ENCODE results near the gene RXYLT1.
A peak's percentile ranks its signal among the peaks of the same experiment; 100 is the strongest.
"Not testable (repeated sequence)": the region's sequence is repeated elsewhere in the genome, so short reads cannot be mapped to it uniquely, and the experiment has no call there.

RXYLT1 gene

DNA sequence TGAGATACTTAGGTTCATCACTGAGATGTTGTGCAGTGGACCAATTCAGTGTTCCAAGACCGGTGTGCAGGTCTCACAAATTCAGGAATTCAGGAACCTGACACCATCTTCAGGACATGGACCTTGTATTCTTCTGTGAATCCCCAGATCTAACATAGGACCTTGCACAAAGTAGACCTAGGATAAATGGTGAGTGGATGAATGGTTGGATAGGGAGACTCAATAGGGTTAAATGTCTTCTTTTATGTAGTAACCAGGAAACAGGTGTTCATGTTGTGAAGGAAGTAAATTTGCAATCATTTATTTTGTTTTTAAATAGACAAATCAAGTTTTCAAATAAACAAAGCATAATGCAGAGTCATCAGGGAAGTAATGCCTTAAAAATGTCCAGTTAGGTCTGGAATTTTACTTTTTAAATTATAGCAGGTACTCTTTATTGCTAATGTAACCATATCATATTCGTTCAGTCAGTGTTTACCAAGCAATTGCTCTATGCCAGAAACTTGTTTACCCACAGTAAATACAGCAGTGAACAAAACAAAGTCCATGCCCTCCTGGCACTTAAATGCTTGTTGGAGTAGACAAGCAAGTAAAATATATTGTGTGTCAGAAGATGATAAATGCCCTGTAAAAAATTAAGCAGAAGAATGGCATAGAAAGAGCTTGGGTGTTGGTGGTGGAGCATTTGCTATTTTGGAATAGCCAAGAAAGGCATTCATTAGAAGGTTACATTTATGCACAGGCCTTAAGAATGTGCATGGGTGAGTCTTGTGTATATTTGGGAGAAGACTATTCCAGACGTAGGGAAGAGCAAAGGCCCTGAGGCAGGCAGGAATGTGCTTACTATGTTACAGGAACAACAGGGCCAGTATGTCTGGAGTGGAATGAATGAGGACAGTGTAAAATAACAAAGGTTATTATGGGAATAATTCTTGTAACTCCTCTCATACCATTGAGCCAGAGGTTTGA lies 26.3 kb downstream of the RXYLT1 start:
- peak; percentile 96 for DNase-seq

DNA sequence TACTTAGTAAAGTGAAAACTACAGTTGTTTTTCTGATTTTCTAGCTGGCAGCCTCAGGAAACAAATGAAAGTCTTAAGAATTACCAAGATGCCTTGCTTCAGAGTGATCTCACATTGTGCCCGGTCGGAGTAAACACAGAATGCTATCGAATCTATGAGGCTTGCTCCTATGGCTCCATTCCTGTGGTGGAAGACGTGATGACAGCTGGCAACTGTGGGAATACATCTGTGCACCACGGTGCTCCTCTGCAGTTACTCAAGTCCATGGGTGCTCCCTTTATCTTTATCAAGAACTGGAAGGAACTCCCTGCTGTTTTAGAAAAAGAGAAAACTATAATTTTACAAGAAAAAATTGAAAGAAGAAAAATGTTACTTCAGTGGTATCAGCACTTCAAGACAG lies 28.9 kb downstream of the RXYLT1 start:
- DNase-seq = no peak

DNA sequence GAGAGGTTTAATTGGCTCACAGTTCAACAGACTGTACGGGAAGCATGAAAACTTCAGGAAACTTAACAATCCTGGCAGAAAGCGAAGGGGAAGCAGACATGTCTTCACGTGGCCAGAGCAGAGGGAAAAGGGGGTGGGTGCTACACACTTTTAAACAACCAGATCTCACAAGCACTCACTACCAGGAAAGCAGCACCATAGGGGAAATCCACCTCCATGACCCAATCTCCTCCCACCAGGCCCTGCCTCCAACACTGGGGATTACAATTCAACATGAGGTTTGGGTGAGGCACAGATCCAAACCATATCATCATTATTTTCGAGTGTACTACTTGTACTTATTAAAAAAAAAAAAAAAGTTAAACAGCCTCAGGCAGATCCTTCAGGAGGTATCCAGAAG lies 29.9 kb downstream of the RXYLT1 start:
- no peak for DNase-seq

DNA sequence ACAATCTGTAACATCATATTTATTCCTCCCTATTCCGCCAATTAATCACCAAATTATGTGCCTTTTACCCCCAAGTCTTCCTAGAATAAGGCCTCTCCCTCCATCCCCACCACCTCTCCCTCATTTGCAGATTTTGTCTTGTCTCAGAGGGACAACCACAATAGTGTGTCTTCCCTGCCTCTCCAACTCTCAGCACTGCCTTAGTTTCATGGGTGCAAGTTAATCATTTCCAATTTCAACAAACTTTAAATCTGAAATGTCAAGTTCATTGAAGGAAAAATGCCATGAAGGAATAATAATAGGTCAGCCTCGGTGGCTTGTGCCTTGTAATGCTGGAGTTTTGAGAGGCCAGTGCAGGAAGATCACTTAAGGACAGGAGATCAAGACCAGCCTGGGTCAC lies 31.6 kb downstream of the RXYLT1 start:
- no peak for DNase-seq

DNA sequence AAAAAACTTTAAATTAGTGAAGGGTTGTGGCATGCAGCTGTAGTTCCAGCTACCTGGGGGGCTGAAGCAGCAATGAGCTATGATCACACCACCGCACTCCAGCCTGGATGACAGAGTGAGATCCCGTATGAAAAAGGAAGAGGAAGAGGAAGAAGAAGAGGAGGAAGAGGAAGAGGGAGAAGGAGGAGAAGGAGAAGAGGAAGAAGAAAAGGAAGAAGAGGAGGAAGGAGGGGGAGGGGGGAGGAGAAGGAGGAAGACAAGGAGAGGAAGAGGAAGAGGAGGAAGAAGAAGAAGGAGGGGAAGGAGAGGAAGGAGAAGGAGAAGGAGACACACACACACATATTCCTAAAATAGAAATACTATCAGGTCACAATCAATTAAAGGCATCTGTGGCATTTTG lies 32.0 kb downstream of the RXYLT1 start:
- DNase-seq = no peak

DNA sequence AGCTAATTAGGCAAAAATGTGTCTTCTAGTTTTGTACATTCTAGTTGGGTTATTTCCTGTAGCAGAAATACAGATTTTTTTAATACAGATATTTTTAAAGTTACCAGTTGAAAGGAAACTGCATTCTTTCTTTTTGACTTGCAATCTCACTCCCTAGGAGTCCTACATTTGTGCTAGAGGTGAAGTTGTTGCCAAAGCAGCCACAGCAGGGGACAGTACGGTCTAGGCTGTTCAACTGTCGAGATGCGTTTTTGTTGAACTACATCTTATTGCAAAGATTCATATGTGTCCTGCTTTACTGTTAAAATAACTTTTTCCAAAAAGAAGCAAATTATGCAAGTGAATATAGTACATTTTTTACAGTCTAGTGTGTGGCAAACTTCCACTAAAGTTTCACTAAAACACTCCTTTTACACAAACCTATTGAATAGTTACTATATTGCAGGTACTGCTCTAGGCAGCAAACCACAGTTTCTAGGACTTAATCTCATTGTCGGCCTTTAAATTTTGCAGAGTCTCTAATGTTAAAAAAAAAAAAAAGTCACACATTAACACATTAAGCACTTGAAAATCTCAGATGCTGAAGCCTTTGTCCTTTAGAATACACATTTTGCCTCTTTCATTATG lies 34.5 kb downstream of the RXYLT1 start:
- no peak for DNase-seq

DNA sequence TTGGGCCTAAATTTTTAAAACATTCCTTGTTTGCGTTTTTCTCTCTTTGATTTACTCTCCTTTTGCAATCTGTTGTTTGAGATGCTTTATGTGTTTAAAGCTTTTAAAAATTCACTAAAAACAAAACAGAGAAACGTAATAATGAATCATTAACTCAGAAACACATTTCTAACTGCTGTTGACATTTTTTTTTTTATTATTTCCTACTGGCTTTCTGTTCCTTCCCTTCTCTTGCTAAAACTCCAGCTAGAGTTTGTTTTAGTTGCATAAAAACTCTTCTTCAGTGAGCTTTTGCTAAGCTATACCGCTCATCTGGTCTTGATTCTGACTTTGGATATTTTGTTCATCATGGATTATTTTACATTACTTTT lies 35.8 kb downstream of the RXYLT1 start:
- DNase-seq = no peak

DNA sequence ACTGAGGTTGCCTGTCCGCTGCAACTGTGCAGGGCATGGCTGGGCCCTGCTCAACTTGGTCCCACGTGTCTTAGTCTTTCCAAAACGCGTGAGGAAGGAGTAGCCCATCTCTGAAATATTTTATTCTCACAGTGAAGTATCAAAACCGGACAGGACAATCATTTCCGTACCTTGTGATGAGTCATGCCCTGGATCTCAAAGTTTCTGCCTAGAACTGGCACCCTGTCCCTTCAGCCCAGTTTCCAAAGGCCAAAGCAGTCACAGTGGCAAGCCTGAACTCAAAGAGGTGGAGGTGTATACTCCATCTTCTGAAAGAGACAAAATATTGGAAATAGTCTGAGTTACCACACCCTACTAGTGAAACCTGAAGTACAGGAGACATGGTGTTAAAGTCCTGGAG lies 36.3 kb downstream of the RXYLT1 start:
- no peak for DNase-seq

DNA sequence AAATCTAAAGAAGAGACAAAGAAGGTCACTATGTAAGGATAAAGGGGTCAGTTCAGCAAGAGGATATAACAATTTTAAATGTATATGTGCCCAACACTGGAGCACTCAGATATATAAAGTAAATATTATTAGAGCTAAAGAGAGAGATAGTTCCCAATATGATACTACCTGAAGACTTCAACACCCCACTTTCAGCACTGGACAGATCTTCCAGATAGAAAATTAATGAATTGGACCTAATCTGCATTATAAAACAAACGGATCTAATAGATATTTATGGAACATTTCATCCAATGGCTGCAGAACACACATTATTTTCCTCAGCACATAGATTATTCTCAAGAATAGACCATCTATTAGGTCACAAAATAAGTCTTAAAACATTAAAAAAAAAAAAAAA lies 40.7 kb downstream of the RXYLT1 start:
- DNase-seq = no peak

DNA sequence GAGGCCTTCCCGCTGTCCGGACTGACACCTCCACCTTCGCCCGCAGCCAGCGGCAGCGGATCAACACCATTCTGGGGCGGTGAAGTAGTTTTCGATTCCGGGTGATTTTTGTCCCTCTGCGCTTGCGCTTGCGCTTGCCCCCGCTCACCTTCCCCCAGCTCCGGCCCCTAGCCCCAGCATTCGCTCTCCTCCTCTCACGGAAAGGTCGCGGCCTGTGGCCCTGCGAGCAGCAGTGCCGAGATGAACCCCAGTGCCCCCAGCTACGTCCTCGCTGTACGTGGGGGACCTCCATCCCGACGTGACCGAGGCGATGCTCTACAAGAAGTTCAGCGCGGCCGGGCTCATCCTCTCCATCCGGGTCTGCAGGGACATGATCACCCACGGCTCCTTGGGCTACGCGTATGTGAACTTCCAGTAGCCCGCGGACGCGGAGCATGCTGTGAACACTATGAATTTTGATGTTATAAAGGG lies 42.1 kb downstream of the RXYLT1 start:
- no peak for DNase-seq

DNA sequence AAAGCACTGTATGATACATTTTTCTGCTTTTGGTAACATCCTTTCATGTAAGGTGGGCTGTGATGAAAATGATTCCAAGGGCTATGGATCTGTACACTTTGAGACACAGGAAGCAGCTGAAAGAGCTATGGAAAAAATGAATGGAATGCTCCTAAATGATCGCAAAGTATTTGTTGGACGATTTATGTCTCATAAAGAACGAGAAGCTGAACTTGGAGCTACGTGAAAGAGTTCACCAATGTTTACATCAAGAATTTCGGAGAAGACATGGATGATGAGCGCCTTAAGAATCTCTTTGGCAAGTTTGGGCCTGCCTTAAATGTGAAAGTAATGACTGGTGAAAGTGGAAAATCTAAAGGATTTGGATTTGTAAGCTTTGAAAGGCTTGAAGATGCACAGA lies 42.6 kb downstream of the RXYLT1 start:
- no peak for DNase-seq

DNA sequence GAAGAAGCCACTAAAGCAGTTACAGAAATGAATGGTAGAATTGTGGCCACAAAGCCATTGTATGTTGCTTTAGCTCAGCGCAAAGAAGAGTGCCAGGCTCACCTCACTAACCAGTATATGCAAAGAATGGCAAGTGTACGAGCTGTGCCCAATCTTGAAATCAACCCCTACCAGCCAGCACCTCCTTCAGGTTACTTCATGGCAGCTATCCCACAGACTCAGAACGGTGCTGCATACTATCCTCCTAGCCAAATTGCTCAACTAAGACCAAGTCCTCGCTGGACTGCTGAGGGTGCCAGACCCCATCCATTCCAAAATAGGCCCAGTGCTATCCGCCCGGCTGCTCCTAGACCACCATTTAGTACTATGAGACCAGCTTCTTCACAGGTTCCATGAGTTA lies 43.3 kb downstream of the RXYLT1 start:
- DNase-seq = no peak

DNA sequence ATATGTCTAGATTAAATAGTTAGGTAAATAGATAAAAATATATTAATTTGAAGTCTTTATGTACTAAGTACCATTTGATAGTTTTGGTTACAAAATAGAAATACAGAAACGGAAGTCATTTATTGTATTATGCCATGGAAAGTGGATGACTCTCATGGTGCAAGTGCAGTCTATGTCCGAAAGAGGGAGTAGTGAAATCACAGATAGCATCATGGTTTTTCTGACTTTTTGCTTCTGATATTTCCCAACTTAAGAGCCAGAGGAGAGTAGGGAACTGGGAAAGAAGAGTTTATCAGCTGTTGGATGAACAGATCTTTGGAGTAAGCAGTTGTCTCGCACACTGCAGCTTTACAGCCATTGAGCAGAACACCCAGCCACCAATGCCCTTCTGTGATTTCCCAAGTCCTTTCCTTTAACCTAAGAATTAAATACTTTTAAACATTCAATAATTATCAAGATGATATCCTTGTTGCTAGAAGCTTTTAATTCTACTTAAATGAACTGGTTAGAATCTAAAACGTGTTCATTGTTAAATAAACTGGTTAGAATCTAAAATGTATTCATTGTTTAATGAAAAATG lies 46.4 kb downstream of the RXYLT1 start:
- DNase-seq = peak; percentile 12

DNA sequence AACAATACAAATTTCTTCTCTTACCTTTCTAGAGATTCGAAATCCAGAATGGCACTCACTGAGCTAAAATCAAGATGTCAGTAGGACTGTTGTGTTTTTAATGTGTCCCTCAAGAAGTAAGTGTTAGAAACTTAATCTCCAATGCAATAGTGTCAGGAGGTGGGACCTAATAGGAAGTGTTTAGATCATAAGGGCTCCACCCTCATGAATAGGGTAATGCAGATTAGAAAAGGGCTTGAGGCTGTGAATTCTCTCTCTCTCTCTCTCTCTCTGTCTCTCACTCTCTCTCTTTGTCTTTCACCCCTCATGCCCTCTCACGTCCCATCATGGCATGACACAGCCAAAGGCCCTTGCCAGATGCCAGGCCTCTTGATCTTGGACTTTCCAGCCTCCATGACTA lies 49.2 kb downstream of the RXYLT1 start:
- DNase-seq = no peak

DNA sequence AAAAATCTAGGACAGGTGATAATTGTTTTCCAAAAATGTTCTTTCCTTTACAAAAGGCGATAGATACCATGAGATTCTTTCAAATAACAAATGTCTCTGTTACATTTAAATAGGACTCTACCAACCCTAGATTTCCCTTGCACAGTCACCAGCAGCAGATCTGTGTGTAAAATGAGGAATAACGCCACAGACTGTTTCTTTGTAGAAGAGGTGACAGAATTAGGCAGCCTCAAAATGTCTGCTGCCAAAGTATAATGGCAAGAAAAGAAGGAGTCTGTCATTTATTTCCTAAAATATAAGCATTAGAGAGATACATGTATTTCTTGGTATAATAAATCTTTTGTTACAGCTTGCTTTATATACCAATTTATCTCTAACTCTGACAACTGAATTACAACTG lies 56.3 kb downstream of the RXYLT1 start:
- no peak for DNase-seq

DNA sequence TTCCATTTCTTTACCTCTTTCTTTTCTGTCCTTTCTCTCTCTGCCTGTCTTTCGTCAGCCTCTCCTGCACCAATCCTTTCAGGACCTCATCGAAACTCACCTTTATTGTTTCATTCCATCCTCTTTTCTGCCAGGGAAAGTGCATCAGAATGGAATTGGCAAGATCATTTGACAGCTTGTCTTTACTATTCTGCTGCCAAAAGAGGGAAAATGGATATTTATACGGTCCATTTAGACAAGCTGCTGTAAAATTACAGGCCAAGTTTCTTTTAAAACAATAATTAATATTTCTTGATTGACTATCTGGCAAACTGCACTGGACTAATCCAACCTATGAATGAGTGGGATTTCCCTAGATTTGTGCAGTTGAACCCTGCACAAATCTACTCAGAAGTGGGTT lies 57.2 kb downstream of the RXYLT1 start:
- DNase-seq = no peak

DNA sequence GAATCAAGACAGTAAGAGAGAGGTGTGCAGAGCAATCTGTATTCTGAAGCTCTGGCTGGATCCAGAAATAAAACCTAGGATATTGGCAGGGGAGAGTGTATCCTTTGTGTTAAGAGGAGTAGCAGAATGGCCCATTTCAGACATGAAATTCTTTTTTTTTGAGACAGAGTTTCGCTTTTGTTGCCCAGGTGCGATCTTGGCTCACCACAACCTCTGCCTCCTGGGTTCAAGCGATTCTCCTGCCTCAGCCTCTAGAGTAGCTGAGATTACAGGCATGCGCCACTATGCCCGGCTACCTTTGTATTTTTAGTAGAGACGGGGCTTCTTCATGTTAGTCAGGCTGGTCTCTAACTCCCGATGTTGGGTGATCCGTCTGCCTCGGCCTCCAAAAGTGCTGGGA lies 58.7 kb downstream of the RXYLT1 start:
- no peak for DNase-seq

DNA sequence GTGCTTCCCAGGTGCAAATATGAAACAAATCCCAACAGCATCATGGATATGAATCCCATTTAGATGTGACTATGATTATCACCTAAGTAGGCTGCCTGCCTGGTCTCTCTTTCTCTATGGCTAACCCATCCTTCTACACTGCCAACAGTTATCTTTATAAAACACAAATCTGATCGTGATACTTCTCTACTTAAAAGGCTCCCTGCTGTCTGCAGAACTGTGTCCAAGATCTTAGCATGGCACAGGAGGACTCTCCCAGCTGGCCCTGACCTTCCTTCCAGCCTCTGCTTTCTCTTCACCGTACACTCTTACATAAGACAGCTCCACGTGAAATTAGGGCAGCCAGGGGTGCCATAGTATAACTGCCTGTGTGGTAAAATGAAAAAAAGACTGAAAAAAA lies 61.3 kb downstream of the RXYLT1 start:
- DNase-seq = no peak

DNA sequence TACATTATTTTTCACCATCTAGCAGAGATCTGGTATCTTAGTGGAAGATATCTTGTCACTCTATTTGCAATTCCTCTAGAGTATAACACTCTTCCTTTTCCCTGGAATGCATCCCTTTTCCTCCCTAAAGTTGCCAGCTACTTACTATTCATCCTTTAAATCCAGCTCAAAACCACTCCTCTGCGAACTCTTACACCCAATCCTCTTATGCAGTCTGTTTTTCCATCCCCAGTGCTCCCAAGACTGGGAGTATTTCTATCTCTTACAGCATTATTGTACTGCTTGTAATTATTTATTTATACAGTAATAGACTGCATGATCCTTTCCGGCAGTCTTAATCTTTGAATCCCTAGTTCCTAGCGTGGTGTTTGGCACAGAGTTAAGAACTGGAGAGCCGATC lies 61.9 kb downstream of the RXYLT1 start:
- no peak for DNase-seq

DNA sequence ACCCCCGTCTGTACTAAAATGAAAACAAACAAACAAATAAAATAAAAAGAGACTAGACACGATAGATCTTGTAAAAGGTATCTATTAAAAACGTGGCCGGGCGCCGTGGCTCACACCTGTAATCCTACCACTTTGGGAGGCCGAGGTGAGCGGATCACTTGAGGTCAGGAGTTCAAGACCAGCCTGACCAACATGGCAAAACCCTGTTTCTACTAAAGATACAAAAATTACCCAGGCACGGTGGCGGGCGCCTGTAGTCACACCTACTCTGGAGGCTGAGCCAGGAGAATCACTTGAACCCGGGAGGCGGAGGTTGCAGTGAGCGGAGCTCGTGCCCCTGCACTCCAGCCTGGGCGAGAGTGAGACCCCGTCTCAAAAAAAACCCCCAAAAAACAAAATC lies 63.0 kb downstream of the RXYLT1 start:
- not testable (repeated sequence) for DNase-seq

DNA sequence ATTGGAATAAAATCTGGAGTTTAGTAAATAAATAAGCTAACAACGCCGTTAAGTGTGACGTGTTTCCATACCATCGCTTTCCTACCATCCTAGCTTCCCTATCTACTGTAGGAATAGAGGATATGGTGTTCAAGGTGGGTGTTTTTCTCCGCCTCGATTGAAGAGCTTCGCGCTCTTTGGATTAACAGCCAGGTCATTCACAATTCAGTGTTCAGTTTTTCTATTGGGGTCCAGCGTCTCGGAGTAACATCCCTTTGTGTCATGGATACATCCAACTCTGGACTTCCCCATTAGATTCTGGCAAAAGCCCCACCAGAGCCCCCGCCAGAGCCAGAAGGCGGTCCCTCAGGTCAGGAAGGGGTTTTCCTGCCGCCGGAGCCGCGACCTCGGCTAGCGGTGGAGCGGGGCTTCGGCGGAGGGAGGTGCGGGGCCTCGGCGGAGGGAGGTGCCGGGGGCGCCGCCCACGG lies 63.6 kb downstream of the RXYLT1 start:
- no peak for DNase-seq

DNA sequence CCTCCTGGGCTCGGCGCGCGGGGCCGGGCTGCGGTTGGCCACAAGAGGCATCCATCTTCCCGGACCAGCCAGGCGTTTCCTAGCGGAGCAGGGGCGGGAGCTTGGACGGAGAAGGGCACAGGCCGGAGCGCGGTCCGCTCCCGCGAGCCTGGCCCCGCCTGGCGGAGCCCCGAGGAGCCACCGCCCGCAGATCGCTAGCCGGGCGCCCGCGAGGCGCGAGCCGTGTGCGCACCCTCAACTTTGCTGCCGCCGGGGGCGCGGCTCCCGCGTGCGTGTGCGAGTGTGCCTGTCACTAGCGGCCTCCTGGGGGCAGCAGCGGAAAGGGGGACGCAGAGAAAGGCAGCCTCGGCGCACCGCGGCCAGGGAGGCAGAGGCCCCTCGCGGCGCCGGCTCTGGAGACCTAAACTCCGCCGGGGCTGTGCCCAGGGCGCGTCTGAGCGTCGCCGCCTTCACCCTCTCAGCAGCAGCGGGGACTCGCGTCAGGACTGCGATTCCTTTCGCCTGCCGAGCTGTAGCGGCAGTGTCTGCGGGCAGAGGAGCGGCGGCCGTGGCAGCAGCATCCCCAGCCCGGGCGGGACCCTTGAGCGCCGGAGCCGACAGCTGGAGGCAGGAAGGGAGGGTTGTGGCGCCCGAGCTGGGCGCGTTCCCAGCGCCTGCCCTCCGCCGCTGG lies 64.1 kb downstream of the RXYLT1 start:
- DNase-seq = peak; percentile 86
